Suprapubic skin (tissue), 4 donors: ENCODE results near the gene LRP4. TPM values are rescaled to one million over a fixed set of nuclear protein-coding genes. Genes with fewer than 3 reads are reported as not detected.
"Not testable (repeated sequence)": the region's sequence is repeated elsewhere in the genome, so short reads cannot be mapped to it uniquely, and the experiment has no call there.

Source experiments
- DNase-seq, 2 donors: peaks; one replicate each; pipeline ENCODE4 v3.0.0-alpha.2; 2019; ENCODE audit warnings: low spot score in 2 of 2
- H3K27ac ChIP-seq: fragments of 200-600 bp; sonication (generic); one replicate; pipeline ENCODE4 v1.5.1; 2019
- H3K27me3 ChIP-seq: fragments of 200-600 bp; sonication (generic); one replicate; pipeline ENCODE4 v1.5.1; 2019
- H3K36me3 ChIP-seq: fragments of 200-600 bp; sonication (generic); one replicate; pipeline ENCODE4 v1.5.1; 2019
- H3K4me1 ChIP-seq: fragments of 200-600 bp; sonication (generic); one replicate; pipeline ENCODE4 v1.5.1; 2019
- H3K4me3 ChIP-seq: fragments of 200-600 bp; sonication (generic); one replicate; pipeline ENCODE4 v1.5.1; 2019; ENCODE audit warnings: mild to moderate bottlenecking
- H3K9me3 ChIP-seq: fragments of 200-600 bp; sonication (generic); one replicate; pipeline ENCODE4 v1.5.1; 2019
- EP300 ChIP-seq: sonication (generic); formaldehyde crosslinking; IDR thresholded peaks from one replicate; pipeline ENCODE4 v1.6.1; 2017; ENCODE audit warnings: antibody characterized with exemption
- POLR2A ChIP-seq, 2 donors: fragments of 450-650 bp; IDR thresholded peaks; one replicate each; pipeline ENCODE4 v1.6.1; 2017; ENCODE audit warnings: antibody characterized with exemption in 2 of 2, mild to moderate bottlenecking in 2 of 2, moderate library complexity in 2 of 2
- POLR2AphosphoS5 ChIP-seq, 3 donors: sonication (generic); formaldehyde crosslinking; IDR thresholded peaks; one replicate each; pipeline ENCODE4 v1.6.1; 2017; ENCODE audit warnings: antibody characterized with exemption in 3 of 3
- WGBS: methylation state at CpG from one replicate; pipeline ENCODE4 v1.1.5; 2018; 5-methylcytosine and 5-hydroxymethylcytosine counted together
- total RNA-seq, 4 donors: library from RNA; depleted of rRNA; stranded (reverse); fragments of >200 nt; gene quantifications; one replicate each; pipeline ENCODE4 v1.1.0, GENCODE V29; 2016
- TF ChIP-seq, protein P1 (sequence below), 2 donors: fragments of 200-600 bp in 1 of 2; fragments of 450-650 bp in 1 of 2; sonication (generic) in 1 of 2; IDR thresholded peaks; one replicate each; pipeline ENCODE4 v1.5.1; 2016 to 2019; ENCODE audit warnings: antibody characterized with exemption in 2 of 2, mild to moderate bottlenecking in 1 of 2, moderate library complexity in 1 of 2

LRP4 gene
- total RNA-seq, 4 donors from 2014 or later, result 52.2 to 308 (median 90.4) TPM

DNA sequence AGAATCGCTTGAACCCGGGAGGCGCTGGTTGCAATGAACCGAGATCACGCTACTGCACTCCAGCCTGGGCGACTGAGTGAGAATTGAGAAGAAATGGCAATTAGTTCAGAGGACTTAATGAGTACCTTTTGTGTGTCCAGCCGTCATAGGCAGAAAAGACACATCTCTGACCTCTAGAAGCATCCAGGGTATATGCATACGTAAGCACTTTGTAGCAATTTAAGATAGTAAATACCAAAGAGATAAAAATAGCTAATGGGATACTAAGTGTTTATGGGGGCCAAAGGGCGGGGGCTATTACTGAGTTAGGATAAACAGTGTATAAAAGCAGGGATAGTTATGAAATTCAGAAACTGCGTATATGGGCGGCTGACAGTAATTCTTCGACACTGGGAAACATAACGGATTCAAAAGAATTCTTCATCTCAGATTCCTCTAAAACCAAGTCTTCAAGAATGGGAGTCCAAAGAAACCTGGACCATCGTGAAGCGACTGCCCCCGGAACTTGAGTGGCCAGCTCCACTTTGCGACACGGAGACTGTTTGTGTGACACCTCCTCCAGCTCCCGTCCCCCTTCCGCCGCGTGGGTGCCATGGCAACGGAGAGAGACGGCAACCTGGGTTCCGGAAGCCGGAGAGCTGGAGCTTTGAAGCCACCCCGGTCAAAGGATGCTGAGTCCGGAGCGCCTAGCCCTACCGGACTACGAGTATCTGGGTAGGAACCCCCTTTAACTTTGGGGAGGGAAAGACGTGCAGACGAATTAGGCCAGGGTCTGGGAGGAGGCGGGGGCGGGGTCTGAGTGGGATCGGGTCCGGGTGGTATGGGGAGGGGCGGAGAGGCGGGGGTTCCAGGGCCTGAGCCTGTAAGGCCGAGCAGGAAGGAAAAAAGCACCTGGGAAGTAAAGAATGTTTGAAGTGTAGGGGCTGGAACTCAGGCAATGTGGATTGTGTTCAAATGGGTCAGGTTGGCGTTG, 18.1 kb upstream of the LRP4 start, which contains the start of gene CSTPP1:
TSS of gene CSTPP1 (plus strand) at position 624 of the 973 bp plus-strand sequence. CDS start at position 669, 45 bp downstream.
- WGBS, result 28% methylated on average over 29 of the region's 41 CpGs
- H3K27me3 ChIP-seq, result no peaks in the 10 kb centered on the region
- peak; percentile 97 for DNase-seq

DNA sequence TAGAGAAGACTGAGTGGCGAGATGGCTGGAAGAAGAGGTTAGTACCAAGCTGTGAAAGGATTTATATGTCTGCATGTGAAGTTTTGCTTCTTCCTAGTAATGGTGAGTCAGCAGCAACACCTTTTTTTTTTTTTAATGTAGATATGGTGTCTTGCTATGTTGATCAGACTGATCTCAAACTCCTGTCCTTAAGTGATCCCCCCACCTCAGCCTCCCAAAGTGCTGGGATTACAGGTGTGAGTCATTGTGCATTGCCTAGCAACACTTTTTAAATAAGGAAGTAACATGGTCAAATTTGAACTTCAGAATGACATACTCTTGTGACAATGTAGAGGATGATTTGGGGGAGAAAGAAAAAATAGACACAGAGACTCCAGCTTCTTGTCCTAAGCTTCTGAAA, 11.7 kb upstream of the LRP4 start:
- 61% methylated on average over 1 of the region's 1 CpG for WGBS
- Histone ChIP-seq H3K4me1 (no peaks in the 10 kb centered on the region), H3K27me3 (no peaks in the 10 kb centered on the region), H3K4me3 (no peak overlapping the region), H3K27ac (no peak overlapping the region), H3K36me3 (no peaks in the 10 kb centered on the region), H3K9me3 (no peaks in the 10 kb centered on the region)
- TF ChIP-seq POLR2A (IDR thresholded peaks at IDR 0.05) (no peak), EP300 (no peak), POLR2AphosphoS5 (IDR thresholded peaks at IDR 0.05) (no peak)
- TF ChIP-seq, protein P1, sequence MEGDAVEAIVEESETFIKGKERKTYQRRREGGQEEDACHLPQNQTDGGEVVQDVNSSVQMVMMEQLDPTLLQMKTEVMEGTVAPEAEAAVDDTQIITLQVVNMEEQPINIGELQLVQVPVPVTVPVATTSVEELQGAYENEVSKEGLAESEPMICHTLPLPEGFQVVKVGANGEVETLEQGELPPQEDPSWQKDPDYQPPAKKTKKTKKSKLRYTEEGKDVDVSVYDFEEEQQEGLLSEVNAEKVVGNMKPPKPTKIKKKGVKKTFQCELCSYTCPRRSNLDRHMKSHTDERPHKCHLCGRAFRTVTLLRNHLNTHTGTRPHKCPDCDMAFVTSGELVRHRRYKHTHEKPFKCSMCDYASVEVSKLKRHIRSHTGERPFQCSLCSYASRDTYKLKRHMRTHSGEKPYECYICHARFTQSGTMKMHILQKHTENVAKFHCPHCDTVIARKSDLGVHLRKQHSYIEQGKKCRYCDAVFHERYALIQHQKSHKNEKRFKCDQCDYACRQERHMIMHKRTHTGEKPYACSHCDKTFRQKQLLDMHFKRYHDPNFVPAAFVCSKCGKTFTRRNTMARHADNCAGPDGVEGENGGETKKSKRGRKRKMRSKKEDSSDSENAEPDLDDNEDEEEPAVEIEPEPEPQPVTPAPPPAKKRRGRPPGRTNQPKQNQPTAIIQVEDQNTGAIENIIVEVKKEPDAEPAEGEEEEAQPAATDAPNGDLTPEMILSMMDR (IDR thresholded peaks at IDR 0.05), result no peak
- DNase-seq, result no peak

More for the DNA sequence above, 18.1 kb upstream of the LRP4 start, which contains the start of gene CSTPP1:
- TF ChIP-seq POLR2AphosphoS5 (IDR thresholded peaks at IDR 0.05), result peak in 1 of 3 donors; percentile 54
- TF ChIP-seq, protein P1 (IDR thresholded peaks at IDR 0.05), result no peak
- Histone ChIP-seq H3K4me3 (peak within 1 kb of the TSS; percentile 66), H3K27ac (peak within 1 kb of the TSS; percentile 34), H3K4me1 (peaks cover 13% of the 10 kb centered on the region), H3K36me3 (peaks cover 3% of the 10 kb centered on the region), H3K9me3 (no peaks in the 10 kb centered on the region)

DNA sequence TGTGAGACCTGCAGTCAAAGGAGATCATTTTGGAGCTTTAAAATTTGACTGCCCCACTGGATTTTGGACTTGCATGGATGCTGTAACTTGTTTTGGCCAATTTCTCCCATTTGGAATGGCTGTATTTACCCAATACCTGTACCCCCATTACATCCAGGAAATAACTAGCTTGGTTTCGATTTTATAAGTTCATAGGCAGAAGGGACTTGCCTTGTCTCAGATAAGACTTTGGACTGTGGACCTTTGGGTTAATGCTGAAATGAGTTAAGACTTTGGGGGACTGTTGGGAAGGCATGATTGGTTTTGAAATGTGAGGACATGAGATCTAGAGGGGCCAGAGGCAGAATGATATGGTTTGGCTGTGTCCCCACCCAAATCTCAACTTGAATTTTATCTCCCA, 10.4 kb upstream of the LRP4 start:
- not testable (repeated sequence) for DNase-seq, H3K36me3 ChIP-seq, H3K4me1 ChIP-seq, H3K27me3 ChIP-seq, H3K4me3 ChIP-seq, H3K9me3 ChIP-seq, H3K27ac ChIP-seq
- WGBS, result 83% methylated on average over 1 of the region's 1 CpG

DNA sequence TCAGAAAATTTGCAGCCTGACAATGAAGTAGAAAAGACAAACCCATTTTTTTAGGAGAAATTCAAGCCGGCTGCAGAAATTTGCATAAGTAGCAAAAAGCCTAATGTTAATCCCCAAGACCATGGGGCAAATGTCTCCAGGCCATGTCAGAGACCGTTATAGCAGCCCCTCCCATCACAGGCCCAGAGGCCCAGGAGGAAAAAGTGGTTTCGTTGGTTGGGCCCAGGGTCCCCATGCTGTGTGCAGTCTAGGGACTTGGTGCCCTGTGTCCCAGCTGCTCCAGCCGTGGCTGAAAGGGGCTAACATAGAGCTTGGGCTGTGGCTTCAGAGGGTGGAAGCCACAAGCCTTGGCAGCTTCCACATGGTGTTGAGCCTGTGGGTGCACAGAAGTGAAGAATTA, 9.6 kb upstream of the LRP4 start:
- H3K27me3 ChIP-seq, H3K27ac ChIP-seq, H3K4me3 ChIP-seq, H3K36me3 ChIP-seq, DNase-seq, H3K9me3 ChIP-seq: not testable (repeated sequence)
- WGBS, result 83% methylated on average over 4 of the region's 4 CpGs
- peaks cover 11% of the 10 kb centered on the region for H3K4me1 ChIP-seq

DNA sequence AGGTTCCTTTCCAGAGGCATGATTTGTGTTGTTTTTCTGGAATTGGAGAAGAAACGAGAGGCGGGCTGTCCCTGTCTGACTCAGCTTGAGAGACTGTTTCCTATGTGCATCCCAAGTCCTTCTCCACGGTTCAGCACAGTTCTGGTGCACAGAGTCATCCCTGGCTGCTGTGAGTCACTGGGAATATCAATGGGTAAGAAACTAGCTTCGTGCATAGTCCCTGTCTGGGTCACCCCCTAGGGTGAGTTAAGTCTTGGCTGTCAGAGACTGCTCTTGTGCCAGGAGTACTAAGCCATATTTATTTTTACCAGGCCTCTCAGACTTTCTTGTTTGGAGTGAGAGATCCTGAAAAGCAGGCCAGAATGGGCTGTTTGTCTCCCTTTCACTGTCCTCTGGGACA, 2.4 kb upstream of the LRP4 start:
- H3K27me3 ChIP-seq, result no peaks in the 10 kb centered on the region
- peak overlapping the region; percentile 82 for H3K27ac ChIP-seq
- H3K4me3 ChIP-seq, result no peak overlapping the region
- peaks cover 58% of the 10 kb centered on the region for H3K4me1 ChIP-seq
- peak in 1 of 2 donors; percentile 69 for DNase-seq
- H3K9me3 ChIP-seq, result no peaks in the 10 kb centered on the region
- no peaks in the 10 kb centered on the region for H3K36me3 ChIP-seq
- WGBS, result 17% methylated on average over 4 of the region's 4 CpGs
- TF ChIP-seq POLR2AphosphoS5 (IDR thresholded peaks at IDR 0.05), result peak in 1 of 3 donors; percentile 60
- TF ChIP-seq, protein P1 (IDR thresholded peaks at IDR 0.05), result no peak

DNA sequence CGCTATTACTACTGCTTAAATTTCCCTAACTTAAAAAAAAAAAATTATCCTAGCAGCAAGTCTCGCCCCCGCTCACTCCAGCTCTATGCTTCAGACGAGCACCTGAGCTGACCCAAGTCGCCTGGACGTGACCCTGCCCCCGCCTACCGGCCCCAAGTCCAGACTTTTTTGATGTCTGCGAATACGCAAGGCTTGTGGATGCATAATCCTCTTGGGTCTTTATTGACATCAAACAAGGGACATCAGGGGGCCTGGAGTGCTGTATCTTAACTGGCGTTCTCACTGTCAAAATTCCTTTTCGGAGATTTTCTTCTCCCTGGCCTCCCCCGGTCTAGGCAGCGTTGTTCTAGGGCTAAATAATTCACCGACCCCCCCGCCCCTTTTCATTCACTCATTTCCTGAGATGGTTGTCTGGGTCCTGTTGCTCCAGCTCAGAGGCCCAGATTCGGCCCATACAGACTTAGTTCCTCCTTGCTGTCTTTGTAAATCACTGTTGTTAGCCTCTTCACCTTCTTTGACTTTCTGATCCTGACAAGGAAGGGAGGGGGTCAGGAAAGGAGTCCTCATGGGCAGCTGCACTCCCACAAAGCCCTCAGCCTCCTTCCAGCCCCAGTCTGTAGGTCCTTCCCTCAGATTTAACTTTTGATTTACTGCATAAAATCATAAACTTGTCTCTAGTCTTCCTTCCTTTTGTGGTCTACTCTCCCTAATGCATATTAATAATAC, 601 bp upstream of the LRP4 start:
- 20% methylated on average over 17 of the region's 17 CpGs for WGBS
- H3K9me3 ChIP-seq, result no peaks in the 10 kb centered on the region
- H3K4me3 ChIP-seq, result peak overlapping the region; percentile 63
- H3K4me1 ChIP-seq, result peaks cover 72% of the 10 kb centered on the region
- no peaks in the 10 kb centered on the region for H3K27me3 ChIP-seq
- H3K36me3 ChIP-seq, result no peaks in the 10 kb centered on the region
- DNase-seq, result no peak
- TF ChIP-seq EP300, result no peak
- H3K27ac ChIP-seq, result peak overlapping the region; percentile 82
